Fibroblast of skin of left quadriceps (primary cell): ENCODE results near the gene ERC2.

Experiments
- DNase-seq, 2 experiments: peaks; one replicate each; pipeline ENCODE4 v3.0.0-alpha.2; 2013; ENCODE audit warnings: low read depth in 2 of 2

The ERC2 gene

GRCh38 chr3:55678546-55679216 lies 789.6 kb downstream of the ERC2 start:
- no peak for DNase-seq

- DNase-seq, result no peak
These were observed 791.6 kb downstream of the ERC2 start for GRCh38 chr3:55676643-55677042.

DNA sequence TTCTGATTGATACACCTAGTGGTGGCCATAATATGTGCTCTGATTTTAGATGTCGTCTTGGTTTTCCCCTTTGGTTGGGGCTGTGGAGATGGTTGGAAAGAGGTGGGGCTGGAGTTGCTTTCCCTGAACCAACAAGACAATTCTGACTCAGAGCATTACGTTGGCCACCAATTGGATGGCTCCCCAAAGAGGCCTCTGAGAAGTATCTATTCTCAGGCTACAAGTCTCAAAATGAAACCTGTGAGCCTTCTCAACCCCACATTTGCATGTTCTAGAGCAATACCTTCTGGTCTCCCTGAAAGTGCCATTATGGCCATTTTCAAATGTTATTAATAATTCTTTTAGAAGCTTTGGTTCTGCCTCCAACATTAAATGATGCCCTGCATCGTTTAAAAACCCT lies 792.8 kb downstream of the ERC2 start:
- DNase-seq, result no peak

DNA sequence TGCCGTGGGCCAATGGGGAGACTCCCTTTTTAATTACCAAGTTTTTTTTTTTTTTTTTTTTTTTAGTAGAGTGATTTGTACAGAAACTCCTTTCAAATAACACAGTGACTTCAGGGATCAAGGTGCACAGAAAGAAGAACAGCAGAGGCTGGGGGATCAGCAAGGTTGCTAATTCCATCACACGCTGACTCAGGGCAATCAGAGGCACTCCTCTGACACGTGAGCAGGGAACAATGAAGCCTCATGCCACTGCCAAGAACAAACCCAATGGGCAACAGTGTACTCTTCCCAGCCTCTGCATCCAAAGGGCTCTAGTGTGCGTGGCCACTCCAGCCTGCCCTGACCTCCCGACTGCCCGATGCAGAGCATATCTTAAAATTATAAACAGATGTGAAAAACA lies 794.5 kb downstream of the ERC2 start:
- DNase-seq, result no peak

DNA sequence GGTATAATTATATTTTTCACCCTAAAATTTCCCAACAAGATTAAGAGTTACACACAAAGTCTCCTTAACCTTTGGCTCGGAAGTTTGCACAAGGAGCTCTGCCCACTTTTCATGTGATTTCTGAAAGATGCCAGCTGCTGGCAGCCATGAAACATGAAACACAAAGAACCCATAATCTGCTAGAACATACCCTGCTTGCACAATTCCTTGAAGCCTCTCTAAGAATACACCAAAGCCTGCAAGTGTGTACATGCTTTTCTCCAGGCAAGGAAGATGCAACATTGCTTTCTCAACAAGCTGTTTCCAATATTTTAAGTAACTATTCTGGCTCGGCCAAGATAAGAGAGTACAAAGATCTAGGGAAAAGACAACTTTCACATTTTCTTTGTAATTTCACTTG lies 799.1 kb downstream of the ERC2 start:
- DNase-seq, result no peak

GRCh38 chr3:55668359-55668758 lies 799.9 kb downstream of the ERC2 start:
- no peak for DNase-seq

DNA sequence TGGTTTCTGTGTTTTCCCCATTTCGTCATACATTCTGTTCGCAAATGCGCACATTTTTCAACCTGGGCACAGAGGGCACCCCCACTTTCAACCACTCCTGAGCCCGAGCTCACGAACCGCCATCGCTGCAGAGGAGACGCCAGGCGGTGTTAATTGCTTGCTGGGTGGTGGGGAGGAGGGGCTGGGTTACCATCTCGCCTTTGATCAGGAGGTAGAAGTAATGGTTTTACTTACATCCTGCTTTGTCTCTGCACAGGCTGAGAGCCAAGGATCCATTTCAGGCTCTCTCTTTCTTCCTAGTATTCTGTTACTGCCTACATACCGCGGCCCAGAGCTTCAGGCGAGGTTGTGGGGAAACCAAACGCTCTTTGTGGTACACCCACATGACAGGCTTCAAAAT lies 803.9 kb downstream of the ERC2 start:
- DNase-seq, result no peak

DNA sequence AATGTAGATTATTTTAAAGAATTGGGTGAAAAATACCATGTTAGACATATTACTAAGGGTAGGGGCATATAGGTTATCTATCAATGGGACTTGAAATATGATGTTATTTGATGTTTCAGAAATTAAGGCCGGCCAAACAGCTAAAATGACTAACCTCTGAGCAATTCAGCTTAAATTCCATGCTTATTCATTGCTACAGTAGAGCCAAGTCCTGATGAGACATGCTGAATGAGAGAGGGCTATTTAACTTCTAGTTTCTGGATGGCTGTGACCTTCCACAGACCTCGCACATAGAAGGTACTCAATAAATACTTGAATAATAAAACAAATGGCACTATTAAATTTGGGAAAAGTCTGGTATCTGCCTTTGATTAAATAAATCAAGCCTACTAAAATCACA lies 805.6 kb downstream of the ERC2 start:
- DNase-seq, result no peak

DNA sequence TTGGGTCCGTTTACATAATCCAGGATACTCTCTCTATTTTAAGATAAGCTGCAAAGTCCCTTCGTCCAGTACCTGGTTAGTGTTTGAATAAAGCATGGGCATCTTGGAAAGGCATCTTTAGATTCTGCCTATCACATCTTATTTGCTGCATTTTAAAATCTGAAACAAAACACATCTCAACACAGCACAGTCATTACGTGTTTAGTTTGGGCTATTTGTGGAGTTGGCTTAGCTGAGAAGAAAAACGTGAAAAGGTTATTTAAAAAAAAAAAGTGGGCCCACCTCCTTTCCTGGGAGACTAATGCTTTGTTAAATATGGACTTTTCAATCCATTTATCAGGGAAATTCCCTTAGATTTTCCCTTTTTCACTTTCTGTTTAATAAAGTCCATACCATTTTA lies 806.7 kb downstream of the ERC2 start:
- DNase-seq, result no peak

DNA sequence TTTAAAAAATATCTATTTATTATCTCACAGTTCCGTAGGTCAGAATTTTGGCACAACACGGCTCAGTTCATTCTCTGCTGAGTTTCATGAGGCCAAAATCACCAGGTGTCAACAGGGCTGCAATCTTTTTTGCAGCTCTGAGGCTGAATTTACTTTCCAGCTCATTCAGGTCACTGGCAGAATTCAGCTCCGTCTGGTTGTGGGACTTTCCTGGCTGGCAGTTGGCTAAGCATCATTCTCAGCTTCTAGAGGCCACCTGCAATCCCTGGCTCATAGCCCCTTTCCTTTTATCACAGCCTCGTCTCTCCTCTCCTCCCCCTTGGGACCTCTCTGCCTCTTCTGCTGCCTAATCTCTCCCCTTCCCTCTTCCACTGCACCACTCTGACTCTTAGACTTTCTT lies 807.1 kb downstream of the ERC2 start:
- no peak for DNase-seq

GRCh38 chr3:55660642-55661041 lies 807.6 kb downstream of the ERC2 start:
- DNase-seq, result no peak

DNA sequence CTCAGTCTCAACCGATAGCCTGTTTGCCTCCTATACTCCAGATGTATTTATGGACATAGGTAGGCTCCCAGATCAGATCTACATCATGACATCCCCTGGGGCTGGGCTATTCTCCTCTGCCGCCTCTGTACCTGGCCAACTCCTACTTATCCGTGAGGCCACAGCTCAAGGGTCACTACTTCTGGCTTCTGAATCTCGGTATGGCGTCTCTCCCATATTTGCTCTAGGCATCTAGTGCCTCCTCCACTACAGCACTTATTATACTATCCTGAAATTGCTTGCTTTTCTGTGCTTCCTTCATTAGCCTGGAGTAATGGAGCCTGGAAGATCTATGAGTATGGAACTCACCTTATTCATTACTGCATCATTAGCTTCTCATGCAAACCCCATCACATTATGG lies 808.6 kb downstream of the ERC2 start:
- no peak for DNase-seq

DNA sequence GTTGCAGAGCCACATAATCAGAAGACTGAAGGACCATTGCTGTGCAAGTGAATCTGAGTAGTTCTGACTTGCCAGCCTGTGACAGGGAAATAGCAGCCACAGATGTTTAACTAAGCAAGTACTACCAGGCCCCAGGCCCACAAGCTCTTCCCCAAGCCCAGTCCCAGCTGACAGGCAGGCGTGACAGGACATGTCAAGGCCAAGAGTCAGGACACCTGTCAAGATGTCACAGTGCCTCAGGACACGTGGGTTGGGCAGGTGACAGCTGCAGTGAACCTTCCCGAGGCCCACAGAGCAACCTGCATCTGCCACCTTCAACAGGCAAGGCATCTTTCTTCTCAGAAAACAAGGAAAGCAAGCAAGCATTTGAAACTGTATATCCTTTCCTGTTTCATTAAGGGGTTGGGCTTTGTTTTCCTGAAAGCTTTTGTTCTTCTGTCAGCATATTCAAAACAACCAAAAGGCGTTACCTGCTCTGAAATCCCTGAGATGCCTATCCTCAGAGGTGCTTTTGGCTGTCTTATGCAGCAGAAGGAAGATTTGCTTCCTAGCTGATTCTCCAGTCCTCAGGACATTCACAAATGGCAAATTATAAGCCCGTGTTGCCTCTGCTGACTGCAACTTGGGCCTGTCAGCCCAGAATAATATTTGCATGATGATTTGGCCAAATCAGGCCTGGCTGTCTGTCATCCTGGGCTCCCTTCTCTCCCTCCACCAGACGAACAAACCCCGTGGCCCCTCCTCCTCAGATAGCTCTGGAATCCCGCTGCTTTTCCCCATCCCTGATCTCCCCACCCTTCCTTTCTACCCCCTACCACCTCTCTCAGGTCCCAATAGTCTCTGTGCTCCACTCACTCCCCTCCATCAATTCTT lies 809.3 kb downstream of the ERC2 start:
- no peak for DNase-seq

GRCh38 chr3:55658270-55658669 lies 810.0 kb downstream of the ERC2 start:
- no peak for DNase-seq

DNA sequence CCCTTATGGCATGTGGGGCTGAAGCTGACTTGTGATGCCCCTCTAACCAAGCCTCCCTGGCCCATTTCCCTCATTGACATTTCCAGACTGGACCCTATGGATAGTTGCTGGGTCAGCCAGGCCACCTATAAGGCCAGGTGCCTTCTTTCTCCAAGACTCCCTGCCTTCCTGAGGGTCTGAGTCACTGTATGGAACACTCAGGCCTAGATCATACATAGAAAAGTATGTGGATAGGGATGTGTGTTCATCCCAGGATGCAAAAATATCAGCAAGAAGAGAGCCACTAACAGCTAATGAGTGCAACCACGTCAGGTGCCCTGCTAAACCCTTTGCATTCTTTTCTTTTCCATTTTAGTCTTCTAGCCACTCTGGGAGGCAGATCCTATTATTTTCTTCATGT lies 812.7 kb downstream of the ERC2 start:
- no peak for DNase-seq

DNA sequence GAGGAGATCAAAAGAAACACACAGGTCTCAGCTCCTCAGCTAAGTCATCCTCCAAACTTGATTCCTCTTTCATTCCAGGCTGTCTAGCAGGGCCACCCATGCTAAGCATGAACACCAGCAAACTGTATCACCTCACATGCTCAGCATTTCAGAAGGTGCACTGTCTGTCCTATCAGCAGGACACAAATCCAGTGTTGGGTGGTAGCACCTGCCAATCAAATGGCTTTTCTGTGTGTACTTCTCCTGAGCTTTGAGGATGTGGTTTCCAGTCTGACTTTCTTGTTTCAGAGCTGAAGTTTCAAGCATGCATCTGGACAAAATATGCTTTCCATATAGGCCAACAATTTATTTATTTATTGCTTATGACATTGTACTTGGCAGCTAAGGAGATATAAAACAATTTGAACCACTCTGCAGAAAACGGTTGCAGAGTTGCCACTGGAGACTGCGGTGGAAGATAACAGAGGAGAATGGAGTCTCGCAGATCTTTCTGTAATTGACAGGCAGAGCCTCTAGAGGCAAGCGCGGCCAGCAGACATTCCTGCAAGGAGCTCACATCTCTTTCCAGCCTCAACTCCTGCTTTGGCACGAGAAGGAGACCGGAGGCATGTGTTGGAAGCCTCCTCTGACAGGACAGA lies 814.0 kb downstream of the ERC2 start:
- DNase-seq, result peak; percentile 38 to 42

GRCh38 chr3:55651011-55651410 lies 817.3 kb downstream of the ERC2 start:
- no peak for DNase-seq

- no peak for DNase-seq
These were observed 818.3 kb downstream of the ERC2 start for GRCh38 chr3:55650011-55650410.

GRCh38 chr3:55649554-55649953 lies 818.7 kb downstream of the ERC2 start:
- DNase-seq, result no peak

- DNase-seq, result no peak
These were observed 819.5 kb downstream of the ERC2 start for GRCh38 chr3:55648591-55649318.

DNA sequence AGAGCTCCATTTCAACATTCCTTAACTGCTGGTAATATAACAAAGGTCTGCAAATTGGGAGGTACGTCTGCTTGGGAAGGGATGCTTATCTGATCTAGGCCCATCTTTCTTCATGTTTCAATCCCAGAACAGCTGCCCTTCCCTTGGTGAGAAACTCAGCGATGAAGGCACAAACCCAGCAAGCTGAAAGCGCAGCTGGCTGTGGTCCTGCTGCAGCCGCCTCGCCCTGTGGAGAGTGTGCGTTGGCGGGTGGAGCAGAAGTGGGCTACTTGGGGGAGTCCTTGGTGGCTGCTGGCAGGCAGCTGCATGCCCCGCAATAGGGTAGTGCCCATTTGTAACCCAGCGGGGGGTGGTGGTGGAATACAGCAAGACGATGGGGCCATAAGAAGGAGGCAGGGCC lies 820.6 kb downstream of the ERC2 start:
- DNase-seq, result no peak

DNA sequence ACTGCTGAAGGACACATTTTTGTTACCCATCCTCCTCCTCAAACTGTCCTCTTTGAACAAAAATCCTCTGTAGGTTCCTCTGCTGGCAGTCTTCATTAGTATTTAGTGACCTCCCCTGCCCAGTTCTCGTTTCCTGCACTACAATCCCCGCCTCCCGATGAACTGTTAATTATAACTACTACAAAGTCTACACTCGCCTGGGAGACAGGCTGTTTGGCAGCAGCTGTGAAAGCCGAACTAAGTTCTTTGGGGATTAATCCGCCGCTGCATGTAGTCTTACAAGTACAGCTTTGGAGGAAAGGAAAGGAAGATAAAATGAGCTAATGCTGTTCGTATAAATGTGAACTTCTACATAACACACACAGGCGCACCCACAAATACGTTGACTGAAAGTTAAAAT lies 821.2 kb downstream of the ERC2 start:
- DNase-seq, result no peak
